EL (cell line): ENCODE data around the gene SCN1B.
"Not testable (repeated sequence)": the region's sequence is repeated elsewhere in the genome, so short reads cannot be mapped to it uniquely, and the experiment has no call there.

Experiments used
- DNase-seq: peaks from one replicate; pipeline ENCODE4 v3.0.0-alpha.2; 2016

The SCN1B gene

GRCh38 chr19:35030257-35031071 is at the start of gene SCN1B:
Gene SCN1B (plus strand): TSS chr19:35030470. CDS start chr19:35030821, 351 bp downstream.
- peak; percentile 76 for DNase-seq

GRCh38 chr19:34982275-34982674 is 48.0 kb upstream of the SCN1B start:
- DNase-seq: no peak

GRCh38 chr19:34983786-34984185 is 46.5 kb upstream of the SCN1B start:
- DNase-seq: no peak

DNA sequence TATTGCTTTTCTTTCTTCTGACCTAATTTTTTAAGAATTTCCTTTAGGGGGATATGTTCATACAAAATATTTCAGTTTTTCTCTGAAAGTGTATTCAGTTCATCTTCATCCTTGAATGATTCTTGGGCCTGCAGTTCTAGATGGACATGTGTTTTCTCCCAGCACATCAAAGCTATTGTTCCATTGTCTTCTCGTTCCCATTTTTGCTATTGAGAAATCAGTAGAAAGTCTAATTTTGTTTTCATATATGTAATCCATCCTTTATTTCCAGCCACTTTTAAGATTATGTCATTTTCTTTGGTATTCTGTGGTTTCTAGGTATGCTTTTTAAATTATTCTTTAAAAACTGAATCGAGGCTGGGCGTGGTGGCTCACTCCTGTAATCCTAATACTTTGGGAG is 46.0 kb upstream of the SCN1B start:
- DNase-seq: no peak

DNA sequence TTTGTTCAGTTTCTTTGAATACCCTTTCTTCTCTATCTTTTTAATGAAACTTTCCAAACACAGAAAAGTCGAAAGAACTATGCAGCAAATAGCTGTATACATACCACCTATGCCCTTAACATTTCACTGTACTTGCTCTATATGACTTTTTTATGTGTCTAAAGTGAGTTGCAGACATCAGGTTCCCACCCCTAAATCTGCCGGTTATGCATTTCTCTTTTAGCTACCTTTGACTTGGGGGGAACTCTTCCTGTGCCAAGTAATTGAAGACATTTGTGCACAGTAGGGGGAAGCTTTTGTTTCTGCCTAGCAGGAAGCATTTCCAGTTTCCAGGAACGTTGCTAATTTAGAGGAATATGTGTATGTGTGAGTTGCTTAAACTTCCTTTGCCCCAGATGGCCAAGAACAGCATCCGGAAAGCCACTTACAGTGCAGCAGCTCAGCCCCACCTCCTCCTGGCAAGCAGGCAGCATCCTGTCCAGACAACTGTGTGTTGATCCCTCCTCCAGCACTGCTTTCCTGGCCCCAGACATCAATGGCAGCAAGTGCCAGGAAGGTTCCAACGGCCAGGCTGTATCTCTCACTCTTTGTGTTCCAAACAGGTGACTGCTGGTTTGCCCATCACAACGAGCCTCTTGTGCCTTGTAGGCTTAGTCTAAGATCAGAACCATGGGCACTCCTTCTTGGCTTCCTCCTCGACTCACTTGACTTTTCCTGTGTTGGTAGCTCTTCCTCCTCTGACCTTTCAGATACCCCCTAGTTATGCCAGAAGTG is 44.8 kb upstream of the SCN1B start:
- DNase-seq: peak; percentile 43

DNA sequence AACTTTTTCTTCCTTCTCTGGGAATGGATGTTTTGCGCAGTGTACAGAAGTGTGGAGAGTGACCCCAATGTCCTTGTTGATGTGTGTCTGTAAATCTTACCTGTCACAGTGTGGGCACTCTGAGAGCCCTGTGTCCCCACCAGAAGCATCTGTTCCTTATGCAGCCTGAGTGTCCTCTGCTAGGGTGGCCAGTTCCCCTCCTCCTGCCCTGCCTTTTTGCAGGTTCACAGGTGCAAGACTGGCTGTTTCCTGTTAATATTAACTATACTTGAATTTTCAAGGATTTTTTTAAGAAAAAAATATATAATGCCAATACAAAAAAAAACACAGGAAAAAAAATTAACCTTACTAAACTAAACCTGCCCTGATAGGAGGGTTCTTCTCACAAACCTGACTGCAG is 42.2 kb upstream of the SCN1B start:
- DNase-seq: no peak

- no peak for DNase-seq
Measured at GRCh38 chr19:34989298-34989697, 41.0 kb upstream of the SCN1B start.

GRCh38 chr19:34990578-34991192 is 39.6 kb upstream of the SCN1B start:
- DNase-seq: no peak

DNA sequence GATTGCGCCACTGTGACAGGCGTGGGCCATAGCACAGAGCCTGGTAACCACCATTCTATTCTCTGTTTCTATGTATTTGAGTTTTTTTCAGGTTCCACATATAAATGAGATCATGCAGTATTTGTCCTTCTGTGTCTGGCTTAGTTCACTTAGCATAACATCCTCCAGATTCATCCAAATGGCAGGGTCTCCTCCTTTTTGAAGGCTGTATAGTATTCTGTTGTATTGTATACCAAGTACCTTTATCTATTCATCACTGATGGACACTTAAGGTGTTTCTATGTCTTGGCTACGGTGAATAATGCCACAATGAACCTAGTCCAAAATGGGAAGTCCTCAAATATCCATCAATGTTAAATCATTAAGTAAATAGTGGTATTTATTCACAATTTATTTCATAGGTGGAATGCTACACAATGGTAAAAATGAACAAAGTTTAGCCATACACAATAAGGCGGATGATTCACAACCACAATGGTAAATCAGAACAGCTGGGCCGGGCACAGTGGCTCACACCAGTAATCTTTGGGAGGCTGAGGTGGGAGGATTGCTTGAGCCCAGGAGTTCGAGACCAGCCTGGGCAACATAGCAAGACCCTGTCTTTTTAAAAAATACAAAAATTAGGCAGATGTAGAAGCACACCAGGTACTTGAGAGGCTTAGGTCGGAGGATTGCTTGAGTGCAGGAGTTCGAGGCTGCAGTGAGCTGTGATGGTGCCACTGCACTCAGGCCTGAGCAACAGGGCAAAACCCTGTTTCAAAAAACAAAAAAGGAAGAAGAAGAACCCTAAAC is 38.5 kb upstream of the SCN1B start:
- no peak for DNase-seq

DNA sequence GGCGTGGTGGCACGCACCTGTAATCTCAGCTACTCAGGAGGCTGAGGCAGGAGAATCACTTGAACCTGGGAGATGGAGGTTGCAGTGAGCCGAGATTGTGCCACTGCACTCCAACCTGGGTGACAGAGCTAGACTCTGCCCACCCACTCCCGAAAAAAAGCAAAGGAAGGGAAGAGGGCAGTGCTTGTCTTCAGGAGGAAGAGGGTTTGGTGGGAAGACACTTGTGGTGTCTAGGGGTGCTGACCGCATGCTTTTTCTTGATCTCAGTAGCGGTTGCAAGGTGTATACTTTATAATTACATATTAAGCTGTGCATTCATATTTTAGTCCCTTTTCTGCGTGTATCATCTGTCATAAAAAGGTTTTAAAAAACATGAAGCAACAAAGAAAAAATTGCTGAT is 37.7 kb upstream of the SCN1B start:
- not testable (repeated sequence) for DNase-seq

GRCh38 chr19:34994286-34994642 is 36.0 kb upstream of the SCN1B start:
- DNase-seq: no peak

DNA sequence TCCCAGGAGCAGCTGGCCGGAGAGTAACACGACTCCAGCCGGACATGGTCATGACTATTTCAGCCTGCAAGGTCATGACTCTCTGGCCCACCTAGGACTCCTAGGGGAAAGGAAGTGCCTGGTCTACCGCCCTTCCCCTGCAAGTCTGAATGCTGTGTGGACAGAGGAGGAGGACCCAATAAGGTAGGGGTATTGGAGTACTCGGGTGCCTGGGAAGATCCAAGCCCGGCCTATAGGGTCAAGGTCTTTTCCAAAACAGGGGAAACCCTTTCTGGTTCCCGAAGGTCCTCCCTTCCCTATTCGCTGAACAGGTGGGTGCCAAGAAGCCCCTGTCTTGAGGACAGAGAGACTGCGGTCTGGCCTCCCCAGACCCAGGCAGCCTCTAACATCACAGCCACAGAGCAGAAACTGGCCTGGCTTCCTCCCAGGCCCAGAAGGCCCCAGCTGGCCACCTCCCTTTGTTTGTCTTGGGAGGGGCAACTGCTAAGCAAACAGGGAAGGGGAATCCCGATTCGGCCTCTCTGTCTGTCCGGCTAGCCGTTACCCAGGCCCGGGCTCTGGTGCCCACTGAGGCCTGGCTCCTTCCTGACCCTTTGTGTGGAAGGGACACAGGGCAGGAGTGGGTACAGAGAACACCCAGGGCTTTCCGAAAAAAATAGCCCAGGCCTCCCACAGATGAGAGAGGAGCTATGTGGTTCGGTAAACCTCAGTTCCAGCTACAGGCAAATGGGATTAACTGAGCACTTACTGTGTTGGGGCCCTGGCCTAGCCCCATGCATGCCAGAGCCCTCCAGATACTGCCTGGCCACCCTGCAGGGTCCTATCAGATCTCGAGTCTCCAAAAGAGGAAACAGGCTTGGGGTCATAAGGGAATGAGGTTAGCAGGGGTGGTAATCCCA is 35.4 kb upstream of the SCN1B start:
- no peak for DNase-seq

DNA sequence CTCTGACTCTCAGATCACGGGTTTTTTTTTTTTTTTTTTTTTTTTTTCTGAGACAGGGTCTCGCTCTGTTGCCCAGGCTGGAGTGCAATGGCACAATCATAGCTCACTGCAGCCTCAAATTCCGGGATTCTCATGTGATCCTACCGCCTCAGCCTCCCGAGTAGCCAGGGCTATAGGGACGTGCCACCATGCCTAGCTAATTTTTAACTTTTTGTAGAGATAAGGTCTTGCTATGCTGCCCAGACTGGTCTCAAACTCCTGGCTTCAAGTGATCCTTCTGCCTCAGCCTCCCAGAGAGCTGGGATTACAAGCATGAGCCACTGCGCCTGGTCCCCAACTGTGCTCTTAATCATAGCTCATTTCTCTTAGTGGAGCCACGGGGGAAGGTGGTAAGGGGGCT is 34.7 kb upstream of the SCN1B start:
- DNase-seq: no peak

DNA sequence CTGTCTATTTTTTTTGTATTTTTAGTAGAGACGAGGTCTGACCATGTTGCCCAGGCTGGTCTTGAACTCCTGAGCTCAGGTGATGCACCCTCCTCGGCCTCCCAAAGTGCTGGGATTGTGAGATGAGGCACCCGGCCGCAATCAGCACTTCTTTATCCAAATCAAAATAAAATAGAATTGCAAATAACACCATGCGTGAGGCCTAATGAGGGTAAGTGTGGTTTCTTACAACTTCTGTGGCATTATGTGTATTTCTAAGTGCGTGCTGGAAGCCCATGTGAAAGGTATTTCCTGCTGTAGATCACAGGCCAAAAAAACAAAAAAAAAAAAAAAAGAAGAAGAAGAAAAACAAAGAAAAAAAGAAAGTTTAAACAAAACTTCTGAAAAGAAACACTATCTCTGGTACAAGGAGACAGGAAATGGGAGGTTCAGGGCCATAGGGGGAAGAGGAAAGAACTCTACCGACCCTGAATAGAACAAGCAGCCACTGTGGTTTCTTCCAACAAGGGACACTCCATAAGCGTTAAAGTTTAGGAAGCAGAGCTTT is 33.1 kb upstream of the SCN1B start:
- DNase-seq: no peak

GRCh38 chr19:34998224-34998623 is 32.0 kb upstream of the SCN1B start:
- DNase-seq: not testable (repeated sequence)

GRCh38 chr19:34998777-34999497 is 31.3 kb upstream of the SCN1B start:
- DNase-seq: no peak

GRCh38 chr19:34999498-35000337 is 30.6 kb upstream of the SCN1B start, which contains the start of gene GRAMD1A:
Gene GRAMD1A (plus strand): TSS chr19:35000323. CDS start chr19:35000479, 156 bp downstream.
- peak; percentile 87 for DNase-seq

- no peak for DNase-seq
Measured at GRCh38 chr19:35000338-35000646, 30.0 kb upstream of the SCN1B start.

- DNase-seq: peak; percentile 30
Measured at GRCh38 chr19:35000647-35001501, 29.4 kb upstream of the SCN1B start.
